Stimulated activated CD8-positive, alpha-beta memory T cell treated with anti-CD3 and anti-CD28 coated beads, Interleukin-4, amount 100 ng/mL, for 1 hour (primary cell): ENCODE measurements around the gene RNF166.
A peak's percentile ranks its signal among the peaks of the same experiment; 100 is the strongest.

Source experiments
- DNase-seq, 2 donors: peaks; one replicate each; pipeline ENCODE4 v3.0.0-alpha.2; 2020; ENCODE audit warnings: low read depth in 2 of 2, low spot score in 1 of 2

Gene RNF166

GRCh38 chr16:88693420-88694177 is 12.6 kb downstream of the RNF166 start:
- DNase-seq: no peak

DNA sequence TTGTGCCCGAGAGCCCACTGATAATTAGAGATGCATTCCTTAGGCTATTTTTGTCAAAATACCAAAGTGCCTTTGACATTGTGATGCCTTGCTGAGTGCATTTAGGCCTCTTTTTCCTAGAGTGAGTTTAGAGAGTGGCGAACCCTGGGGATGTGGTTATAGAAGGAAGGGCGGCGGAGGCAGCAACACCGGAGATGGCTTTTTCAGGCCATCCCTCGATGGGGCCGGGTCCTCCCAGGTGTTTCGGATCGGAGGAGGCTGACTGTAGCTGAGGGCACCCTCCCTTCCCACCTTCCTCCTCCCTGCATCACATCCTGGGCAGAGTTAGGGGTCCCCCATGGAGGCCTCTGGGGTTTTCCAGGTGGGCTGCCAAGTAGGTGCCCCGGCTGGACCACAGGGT is 13.3 kb downstream of the RNF166 start:
- no peak for DNase-seq

DNA sequence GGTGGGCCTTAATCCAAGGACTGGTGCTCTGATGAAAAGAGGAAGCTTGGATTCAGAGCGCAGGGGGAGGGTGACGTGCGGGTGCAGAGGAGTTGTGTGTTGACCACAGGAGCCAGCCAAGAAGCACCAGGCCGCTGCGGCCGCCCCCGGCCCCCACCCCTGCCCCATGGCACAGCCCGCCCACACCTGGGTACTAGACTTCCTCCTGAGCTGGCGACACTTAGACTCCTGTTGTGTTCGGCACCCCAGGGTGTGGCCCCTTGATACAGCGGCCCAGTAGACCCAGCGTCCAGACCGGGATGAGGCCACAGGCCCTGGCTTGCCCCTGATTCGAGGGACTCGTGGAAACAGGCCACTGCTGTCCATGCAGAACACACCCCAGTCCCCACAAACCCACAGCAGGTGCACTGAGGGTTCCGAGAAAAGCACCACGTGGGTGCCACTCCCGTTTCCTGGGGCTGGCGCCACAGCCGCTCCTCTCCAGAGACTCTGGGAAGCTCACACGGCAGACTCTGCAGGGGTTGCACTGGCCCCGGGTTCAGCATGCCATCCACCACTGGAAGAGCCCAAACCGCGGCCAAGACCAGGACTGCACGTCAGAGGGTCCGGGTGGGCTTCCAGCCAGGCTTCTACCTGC is 14.2 kb downstream of the RNF166 start:
- DNase-seq: no peak

GRCh38 chr16:88691129-88691813 is 14.9 kb downstream of the RNF166 start:
- no peak for DNase-seq

DNA sequence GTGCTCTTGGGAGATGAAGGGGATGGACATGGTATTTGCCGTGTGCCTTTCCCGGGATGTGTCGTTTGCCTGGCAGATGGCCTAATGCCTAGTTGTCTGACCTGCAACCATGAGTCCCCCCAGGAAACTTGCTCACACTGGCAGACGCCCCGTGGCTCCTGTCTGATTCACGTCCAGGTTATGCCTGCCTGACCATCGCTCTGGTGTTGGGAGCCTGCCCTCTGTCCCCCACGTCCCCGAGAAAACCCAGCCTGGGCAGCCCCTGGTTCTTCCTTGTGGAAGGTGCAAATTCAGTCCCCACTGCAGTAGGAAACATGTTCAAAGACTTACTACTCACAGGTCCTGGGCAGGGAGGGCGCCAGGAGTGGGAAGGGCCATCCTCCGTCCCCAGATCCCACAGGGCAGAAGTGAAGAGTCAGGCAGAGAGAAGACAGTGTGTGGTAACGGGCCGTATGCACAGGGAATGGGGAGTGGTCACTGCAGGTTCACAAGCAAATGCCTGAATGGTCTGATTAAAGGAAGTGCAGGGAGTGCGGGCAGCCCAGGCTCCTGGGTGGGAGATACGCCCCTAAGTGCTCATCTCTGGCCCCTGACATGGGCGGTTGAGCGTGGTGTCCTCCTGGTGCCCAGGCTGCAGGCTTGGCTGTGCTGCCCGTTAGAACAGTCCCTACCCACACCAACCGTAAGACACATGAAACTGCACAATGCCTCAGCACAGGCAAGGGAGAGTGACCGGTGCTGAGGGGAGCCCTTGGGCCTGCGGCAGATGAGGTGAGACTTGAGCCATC is 15.7 kb downstream of the RNF166 start:
- no peak for DNase-seq

DNA sequence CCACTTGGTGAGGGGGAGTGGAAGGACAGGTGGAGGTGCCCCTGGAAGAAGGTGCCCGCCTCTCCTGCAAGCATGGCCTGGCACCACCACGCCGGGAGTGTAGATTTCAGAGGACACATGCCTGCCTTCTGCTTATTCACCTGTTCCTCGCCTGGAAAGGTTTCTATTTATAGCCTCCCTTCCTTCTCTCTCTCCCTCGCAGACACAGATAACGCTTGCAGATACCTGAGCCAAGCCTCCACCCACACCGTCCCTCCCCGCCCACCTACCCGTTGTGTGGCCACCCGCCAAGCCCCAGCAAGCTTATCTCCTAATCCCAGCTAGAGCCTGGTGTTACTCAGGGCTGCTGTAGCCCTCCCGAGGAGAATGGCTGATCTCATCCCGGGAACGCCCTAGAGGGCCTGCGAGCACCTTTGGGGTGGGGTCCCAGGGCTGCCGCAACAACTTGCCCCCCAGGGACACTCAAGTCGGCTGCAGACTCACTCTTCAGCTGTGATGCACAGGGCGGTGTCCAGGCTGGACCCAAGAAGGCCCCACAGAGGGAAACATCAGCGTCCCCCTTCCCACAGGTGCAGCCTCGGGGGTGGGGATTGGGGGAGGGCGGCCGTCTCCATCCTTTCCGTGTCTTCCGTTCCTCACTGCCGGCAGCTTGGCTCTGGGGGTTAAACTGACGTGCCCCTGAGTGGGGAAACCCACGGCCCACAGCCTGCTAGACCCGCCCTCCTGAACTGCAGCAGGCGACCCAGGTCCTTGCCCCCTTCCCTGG is 18.0 kb downstream of the RNF166 start:
- DNase-seq: no peak

DNA sequence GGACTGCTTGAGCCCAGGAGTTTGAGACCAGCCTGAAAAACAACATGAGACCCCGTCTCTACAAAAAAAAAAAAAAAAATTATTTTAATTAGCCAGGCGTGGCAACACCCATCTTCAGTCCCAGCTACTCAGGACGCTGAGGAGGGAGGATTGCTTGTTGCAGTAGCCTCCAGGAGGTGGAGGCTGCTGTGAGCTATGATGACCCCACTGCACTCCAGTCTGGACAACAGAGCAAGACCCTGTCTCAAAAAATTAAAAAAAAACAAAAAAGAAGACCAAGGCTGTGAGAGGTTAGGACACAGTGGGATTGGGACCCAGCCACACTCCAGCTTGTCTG is 18.6 kb downstream of the RNF166 start:
- DNase-seq: no peak

GRCh38 chr16:88687254-88687576 is 19.0 kb downstream of the RNF166 start:
- DNase-seq: no peak

GRCh38 chr16:88686439-88687253 is 19.6 kb downstream of the RNF166 start, which contains the start of gene SNAI3:
TSS of gene SNAI3 (minus strand) at chr16:88686507. CDS start at chr16:88686406, 101 bp downstream.
- peak; percentile 67 to 71 for DNase-seq

DNA sequence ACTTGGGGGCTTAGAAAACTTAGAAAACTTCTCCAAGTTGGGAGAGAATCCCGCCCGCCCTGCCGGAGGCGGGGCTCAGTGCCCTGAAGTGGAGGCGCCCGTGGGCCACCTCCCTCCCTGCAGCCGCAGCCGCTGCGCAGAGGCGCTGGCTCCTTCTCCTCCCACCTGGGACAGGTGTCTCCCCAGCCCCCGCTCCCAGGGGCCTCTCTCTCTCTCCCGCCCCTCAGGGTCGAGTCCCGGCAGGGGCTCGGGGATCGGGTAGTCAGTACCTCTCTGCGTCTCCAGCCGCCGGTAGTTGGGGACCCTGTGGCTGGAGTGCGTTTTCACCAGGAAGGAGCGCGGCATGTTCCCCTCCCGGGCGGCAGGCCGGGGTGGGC is 20.2 kb downstream of the RNF166 start:
- no peak for DNase-seq

GRCh38 chr16:88685156-88686061 is 20.8 kb downstream of the RNF166 start:
- peak in 1 of 2 donors; percentile 60 for DNase-seq

DNA sequence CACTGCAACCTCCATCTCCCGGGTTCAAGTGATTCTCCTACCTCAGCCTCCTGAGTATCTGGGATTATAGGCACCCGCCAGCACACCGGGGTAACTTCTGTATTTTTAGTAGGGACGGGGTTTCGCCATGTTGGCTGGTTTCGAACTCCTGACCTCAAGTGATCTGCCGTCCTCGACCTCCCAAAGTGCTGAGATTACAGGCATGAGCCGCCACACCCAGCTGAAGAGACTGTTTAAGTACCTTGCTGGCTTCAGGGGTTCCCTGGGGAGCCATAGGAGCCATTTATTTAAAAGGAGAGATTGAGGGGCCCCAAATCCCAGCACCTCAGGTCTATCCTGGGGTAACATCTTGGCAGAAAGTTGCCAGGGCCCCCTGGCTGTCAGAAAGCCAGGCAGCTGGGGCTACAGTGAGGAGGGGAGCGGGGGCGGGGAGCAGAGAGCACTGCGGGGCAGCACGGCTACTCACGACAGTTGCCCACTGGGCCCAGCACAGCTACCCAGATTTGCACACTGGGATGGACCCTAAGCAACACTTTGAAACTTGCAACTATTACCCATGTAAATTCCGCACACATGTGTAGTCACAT is 21.5 kb downstream of the RNF166 start:
- no peak for DNase-seq

GRCh38 chr16:88681709-88682451 is 24.3 kb downstream of the RNF166 start:
- no peak for DNase-seq

- no peak for DNase-seq
These were observed 25.0 kb downstream of the RNF166 start for GRCh38 chr16:88681084-88681680.

DNA sequence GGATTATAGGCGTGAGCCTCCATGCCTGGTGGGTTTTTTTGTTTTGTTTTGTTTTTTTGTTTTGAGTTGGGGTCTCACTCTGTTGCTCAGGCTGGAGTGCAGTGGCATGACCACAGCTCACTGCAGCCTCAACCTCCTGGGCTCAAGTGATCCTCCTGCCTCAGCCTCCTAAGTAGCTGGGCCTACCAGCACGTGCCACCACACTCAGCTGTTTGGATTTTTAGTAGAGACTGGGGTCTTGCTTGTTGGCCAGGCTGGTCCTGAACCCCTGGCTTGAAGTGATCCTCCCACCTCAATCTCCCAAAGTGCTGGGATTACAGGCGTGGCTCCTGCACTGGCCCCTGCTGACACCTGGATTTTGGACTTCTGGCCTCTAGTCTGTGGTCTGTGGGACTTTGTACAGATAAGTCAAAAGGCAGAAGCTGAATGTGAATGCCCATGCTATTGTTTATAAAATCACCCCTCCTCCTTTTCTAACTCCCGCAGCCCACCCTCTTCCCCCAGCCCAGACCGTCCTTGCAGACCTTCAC is 25.6 kb downstream of the RNF166 start:
- no peak for DNase-seq

- no peak for DNase-seq
These were observed 27.8 kb downstream of the RNF166 start for GRCh38 chr16:88678224-88678979.

DNA sequence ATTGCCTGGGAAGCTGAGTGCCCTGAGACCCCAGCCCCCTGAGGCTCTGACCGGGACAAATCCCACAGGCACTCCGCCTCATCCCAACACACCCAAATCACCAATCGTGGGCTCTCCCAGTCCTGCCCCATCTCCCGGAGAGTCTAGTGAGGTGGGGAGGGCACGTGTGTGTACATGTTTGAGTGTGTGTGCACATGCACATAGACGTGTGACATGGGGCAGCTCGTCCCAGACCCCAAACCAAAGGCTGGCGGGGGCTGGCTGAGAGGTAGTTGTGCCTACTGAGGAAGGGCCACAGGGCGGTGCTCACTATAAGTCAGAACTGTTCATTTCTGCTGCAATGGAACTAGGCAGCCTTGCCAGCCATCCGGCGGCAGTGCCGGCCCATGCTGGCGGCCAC is 28.5 kb downstream of the RNF166 start:
- no peak for DNase-seq
